WTC11 (cell line): ENCODE data around the gene MCF2L2. TPM values are rescaled to one million over a fixed set of nuclear protein-coding genes. Genes with fewer than 3 reads are reported as not detected.

ENCODE experiments used
- AFF4 ChIP-seq: sonication (generic); formaldehyde crosslinking; IDR thresholded peaks from 2 replicates; pipeline ENCODE4 v1.8.1; 2023; ENCODE audit warnings: mild to moderate bottlenecking, missing genetic modification reagents, borderline replicate concordance
- ARID4B ChIP-seq: sonication (generic); formaldehyde crosslinking; IDR thresholded peaks from 2 replicates; pipeline ENCODE4 v1.8.0; 2023; ENCODE audit warnings: missing genetic modification reagents, mild to moderate bottlenecking, borderline replicate concordance
- ATF2 ChIP-seq: sonication (generic); formaldehyde crosslinking; IDR thresholded peaks from 2 replicates; pipeline ENCODE4 v1.8.1; 2022; ENCODE audit warnings: low read depth, missing genetic modification reagents, borderline replicate concordance
- ATF3 ChIP-seq: sonication (generic); formaldehyde crosslinking; conservative IDR thresholded peaks from 2 replicates; pipeline ENCODE4 v1.8.1; 2022; ENCODE audit warnings: mild to moderate bottlenecking, missing genetic modification reagents
- ELF4 ChIP-seq: sonication (generic); formaldehyde crosslinking; IDR thresholded peaks from 2 replicates; pipeline ENCODE4 v1.8.1; 2022; ENCODE audit warnings: low read depth, mild to moderate bottlenecking, moderate library complexity, missing genetic modification reagents
- HMGA2 ChIP-seq: fragments of 250-450 bp; sonication (Bioruptor Pico); IDR thresholded peaks from 2 replicates; pipeline ENCODE4 v1.4.0; 2021; ENCODE audit warnings: mild to moderate bottlenecking, moderate library complexity
- MAX ChIP-seq: sonication (generic); formaldehyde crosslinking; IDR thresholded peaks from 2 replicates; pipeline ENCODE4 v1.8.0; 2022; ENCODE audit warnings: mild to moderate bottlenecking, missing genetic modification reagents
- NFE2L1 ChIP-seq: sonication (generic); formaldehyde crosslinking; IDR thresholded peaks from 2 replicates; pipeline ENCODE4 v1.8.1; 2023; ENCODE audit warnings: missing genetic modification reagents
- NR2C2 ChIP-seq: sonication (generic); formaldehyde crosslinking; IDR thresholded peaks from 2 replicates; pipeline ENCODE4 v1.8.0; 2022; ENCODE audit warnings: mild to moderate bottlenecking, missing genetic modification reagents
- PRDM15 ChIP-seq: sonication (generic); formaldehyde crosslinking; IDR thresholded peaks from 2 replicates; pipeline ENCODE4 v1.8.0; 2022; ENCODE audit warnings: missing genetic modification reagents
- SMAD4 ChIP-seq: sonication (generic); formaldehyde crosslinking; IDR thresholded peaks from 2 replicates; pipeline ENCODE4 v1.8.0; 2022; ENCODE audit warnings: mild to moderate bottlenecking, missing genetic modification reagents
- ZNF281 ChIP-seq: sonication (generic); formaldehyde crosslinking; IDR thresholded peaks from 2 replicates; pipeline ENCODE4 v1.8.0; 2023; ENCODE audit warnings: mild to moderate bottlenecking, missing genetic modification reagents
- total RNA-seq: library from RNA; stranded (reverse); gene quantifications from 3 replicates; pipeline ENCODE4 v1.2.3, GENCODE V29; 2021

Gene MCF2L2
- total RNA-seq, 1 experiment from 2014 or later: 7.5 TPM

GRCh38 chr3:183338520-183338919, 89.9 kb downstream of the MCF2L2 start (continued):
- TF ChIP-seq AFF4 (no peak), ATF2 (CRISPR knock-in tag) (no peak), HMGA2 (CRISPR knock-in tag) (no peak), PRDM15 (CRISPR knock-in tag) (no peak), NFE2L1 (CRISPR knock-in tag) (no peak), ARID4B (CRISPR knock-in tag) (no peak), SMAD4 (CRISPR knock-in tag) (no peak), ATF3 (CRISPR knock-in tag) (no peak), NR2C2 (no peak), MAX (CRISPR knock-in tag) (no peak), ZNF281 (no peak), ELF4 (CRISPR knock-in tag) (no peak)
